ENCODE data around the gene ARMC5.
"Not testable (repeated sequence)": the region's sequence is repeated elsewhere in the genome, so short reads cannot be mapped to it uniquely, and the experiment has no call there.

The ARMC5 gene

GRCh38 chr16:31477220-31478216 lies 18.2 kb downstream of the ARMC5 start:
- DNase-seq (ENCODE audit: low read depth in 2 of 2): no peak

- no peak for DNase-seq (ENCODE audit: low read depth in 2 of 2)
These were observed 19.7 kb downstream of the ARMC5 start for GRCh38 chr16:31478956-31479355.

- no peak for DNase-seq (ENCODE audit: low read depth in 2 of 2)
These were observed 20.4 kb downstream of the ARMC5 start for GRCh38 chr16:31479751-31480150.

DNA sequence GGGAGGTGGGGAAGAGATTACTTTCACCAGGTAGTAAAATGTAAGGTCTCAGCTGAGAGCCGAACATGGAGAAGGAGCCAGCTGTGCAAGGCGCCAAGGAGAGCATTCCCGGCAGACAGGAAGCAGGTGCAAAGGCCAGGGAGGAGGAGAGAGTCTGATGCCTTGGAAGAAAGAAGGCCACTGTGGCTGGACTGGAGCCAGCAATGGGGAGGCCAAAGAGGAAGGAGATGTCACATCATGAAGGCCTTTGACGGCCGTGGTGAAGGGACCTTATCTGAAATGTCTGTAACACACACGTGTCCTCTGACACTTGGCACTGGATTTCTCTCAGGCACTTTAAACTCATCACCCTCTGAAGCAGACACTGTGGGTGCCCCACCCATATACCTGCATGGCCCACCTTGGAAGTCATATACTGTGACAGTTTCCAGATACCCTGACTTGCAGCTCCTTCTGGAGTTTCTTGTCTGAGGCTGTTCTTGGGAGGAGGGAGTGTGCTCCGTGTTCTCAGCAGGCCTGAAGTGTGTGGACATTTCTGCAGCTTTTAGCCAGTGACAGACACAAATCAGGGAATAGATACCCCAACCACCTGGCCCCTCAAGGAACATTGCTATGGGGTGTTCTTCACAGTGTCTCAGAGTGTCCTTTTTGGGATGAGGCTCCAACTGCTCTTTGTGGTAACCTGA lies 21.7 kb downstream of the ARMC5 start:
- no peak for DNase-seq (ENCODE audit: low read depth in 2 of 2)

- DNase-seq (ENCODE audit: low read depth in 2 of 2): no peak
These were observed 23.8 kb downstream of the ARMC5 start, which contains the start of gene SLC5A2 for GRCh38 chr16:31483081-31483480. SLC5A2 (plus strand) TSS chr16:31483123; CDS start chr16:31483137, 14 bp downstream.

- DNase-seq (ENCODE audit: low read depth in 2 of 2): not testable (repeated sequence)
These were observed 24.7 kb downstream of the ARMC5 start for GRCh38 chr16:31484048-31484447.

DNA sequence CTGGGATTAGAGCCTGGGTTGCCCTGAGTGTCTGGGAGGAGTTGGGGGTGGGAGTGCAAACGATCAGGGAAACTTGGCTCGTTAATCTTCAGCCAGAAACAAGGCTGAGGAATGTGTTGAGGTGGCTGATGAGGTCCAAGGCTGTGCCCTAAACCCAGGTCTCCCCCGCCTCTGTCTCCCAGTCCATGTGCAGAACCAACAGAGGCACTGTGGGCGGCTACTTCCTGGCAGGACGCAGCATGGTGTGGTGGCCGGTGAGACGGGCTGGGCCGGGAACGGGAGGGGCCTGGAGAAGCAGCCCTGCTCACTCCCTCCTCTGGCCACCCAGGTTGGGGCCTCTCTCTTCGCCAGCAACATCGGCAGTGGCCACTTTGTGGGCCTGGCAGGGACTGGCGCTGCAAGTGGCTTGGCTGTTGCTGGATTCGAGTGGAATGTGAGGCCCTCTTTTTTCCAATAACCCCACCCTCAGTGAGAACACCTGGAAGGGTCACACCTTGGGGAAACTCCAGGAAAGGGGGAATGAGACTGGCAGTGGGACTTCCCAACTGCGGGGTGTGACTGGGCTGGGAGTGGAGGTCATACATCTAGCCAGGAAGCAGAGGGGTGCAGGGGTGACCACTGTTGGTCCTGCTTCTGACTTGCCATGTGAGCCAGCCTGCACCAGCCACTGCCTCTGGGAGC lies 25.3 kb downstream of the ARMC5 start:
- DNase-seq (ENCODE audit: low read depth in 2 of 2): no peak

DNA sequence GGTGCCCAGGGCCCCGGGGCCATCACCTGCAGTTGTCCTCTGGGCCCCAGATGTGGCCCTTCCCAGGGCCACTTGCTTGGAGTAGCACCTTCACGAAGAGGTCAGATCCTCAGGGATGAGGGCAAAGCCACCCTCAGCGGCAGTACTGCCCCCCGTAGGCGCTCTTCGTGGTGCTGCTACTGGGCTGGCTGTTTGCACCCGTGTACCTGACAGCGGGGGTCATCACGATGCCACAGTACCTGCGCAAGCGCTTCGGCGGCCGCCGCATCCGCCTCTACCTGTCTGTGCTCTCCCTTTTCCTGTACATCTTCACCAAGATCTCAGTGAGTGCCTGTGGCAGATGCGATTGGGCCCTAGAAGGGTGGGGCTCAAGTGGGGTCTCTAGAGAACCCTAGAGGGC lies 26.3 kb downstream of the ARMC5 start:
- DNase-seq (ENCODE audit: low read depth in 2 of 2): no peak

DNA sequence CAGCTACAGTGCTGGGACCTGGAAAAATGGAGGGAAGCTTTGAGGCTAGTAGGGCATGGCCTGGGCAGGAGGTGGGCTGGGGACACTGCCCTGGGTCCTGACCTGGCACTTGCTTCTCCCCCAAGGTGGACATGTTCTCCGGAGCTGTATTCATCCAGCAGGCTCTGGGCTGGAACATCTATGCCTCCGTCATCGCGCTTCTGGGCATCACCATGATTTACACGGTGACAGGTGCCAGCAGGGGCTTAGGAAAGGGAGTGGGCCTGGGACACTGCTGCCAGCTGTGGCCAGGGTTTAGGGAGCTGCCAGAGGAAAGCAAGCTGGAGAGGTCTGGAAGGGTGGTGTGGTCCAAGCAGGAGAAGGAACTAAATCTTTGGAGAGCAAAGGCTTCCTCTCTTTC lies 26.7 kb downstream of the ARMC5 start:
- no peak for DNase-seq (ENCODE audit: low read depth in 2 of 2)

DNA sequence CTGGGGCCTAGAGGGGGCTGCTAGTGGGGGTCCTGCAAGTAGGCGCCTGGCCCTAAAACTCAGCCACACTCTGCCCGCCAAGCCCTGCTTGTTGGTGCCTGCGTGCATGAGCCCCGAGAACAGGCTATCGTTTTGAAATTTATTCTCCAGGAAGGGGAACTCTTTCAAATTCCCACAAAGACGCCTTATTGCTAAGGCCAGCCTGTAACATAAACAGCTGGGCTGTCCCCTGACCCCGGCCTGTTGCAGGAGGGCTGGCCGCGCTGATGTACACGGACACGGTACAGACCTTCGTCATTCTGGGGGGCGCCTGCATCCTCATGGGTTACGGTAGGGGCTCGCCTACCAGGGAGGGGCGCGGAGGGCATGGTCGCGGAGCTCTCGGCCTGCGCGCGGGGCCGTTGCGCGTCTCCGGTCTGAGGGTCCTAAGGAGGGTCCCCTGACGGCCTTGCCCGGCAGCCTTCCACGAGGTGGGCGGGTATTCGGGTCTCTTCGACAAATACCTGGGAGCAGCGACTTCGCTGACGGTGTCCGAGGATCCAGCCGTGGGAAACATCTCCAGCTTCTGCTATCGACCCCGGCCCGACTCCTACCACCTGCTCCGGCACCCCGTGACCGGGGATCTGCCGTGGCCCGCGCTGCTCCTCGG lies 27.9 kb downstream of the ARMC5 start:
- no peak for DNase-seq (ENCODE audit: low read depth in 2 of 2)

- DNase-seq (ENCODE audit: low read depth in 2 of 2): peak; percentile 35 to 41
These were observed 28.6 kb downstream of the ARMC5 start for GRCh38 chr16:31487720-31488467.

DNA sequence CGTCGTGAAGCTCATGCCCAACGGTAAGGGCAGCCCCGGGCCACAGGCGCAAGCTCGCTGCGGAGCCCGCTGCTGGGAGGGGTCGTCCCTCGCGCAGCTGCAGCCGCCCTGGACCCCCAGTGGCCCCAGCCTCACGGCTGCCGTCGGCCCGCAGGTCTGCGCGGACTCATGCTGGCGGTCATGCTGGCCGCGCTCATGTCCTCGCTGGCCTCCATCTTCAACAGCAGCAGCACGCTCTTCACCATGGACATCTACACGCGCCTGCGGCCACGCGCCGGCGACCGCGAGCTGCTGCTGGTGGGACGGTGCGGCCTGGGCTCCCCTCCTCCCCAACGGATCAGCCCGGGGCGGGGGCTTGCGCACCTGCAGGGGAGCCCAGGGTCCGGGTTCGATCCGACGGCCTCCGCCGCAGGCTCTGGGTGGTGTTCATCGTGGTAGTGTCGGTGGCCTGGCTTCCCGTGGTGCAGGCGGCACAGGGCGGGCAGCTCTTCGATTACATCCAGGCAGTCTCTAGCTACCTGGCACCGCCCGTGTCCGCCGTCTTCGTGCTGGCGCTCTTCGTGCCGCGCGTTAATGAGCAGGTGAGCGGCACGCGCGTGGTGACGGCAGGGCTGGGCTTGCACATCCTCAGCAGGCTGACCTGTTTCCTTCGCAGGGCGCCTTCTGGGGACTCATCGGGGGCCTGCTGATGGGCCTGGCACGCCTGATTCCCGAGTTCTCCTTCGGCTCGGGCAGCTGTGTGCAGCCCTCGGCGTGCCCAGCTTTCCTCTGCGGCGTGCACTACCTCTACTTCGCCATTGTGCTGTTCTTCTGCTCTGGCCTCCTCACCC lies 29.4 kb downstream of the ARMC5 start:
- no peak for DNase-seq (ENCODE audit: low read depth in 2 of 2)

GRCh38 chr16:31489298-31489564 lies 29.9 kb downstream of the ARMC5 start:
- DNase-seq (ENCODE audit: low read depth in 2 of 2): no peak

- no peak for DNase-seq (ENCODE audit: low read depth in 2 of 2)
These were observed 30.6 kb downstream of the ARMC5 start for GRCh38 chr16:31489616-31490584.

DNA sequence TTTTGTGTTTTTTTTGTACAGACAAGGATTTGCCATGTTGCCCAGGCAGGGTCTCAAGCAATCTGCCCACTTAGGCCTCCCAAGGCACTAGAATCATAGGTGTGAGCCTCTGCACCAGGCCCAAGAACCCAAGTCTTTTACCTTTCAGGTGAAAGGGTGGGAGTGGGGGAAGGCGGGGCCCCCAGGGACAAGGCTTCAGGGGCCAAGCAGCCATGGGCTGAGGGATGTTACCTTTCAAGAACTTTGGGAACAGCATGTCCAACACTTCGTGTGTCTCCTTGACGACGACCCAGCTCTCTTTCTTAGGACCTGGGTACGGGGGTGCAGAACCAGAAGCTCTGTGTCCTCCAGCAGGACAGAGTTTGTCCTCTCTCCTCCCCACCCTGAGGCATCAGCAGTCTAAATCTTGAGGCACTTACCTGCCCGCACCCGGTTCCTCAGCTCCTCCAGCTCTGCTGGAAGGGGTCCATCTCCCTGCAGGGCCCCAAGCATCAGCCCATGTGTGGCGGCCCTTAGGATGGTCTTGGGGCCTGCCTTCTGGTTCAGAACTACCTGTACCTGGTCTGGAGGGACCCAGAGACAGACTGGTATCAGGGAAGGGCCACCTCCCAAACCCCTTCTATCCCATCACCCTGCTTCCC lies 32.6 kb downstream of the ARMC5 start:
- DNase-seq (ENCODE audit: low read depth in 2 of 2): no peak

GRCh38 chr16:31493506-31494125 lies 34.3 kb downstream of the ARMC5 start:
- DNase-seq (ENCODE audit: low read depth in 2 of 2): no peak

- no peak for DNase-seq (ENCODE audit: low read depth in 2 of 2)
These were observed 37.4 kb downstream of the ARMC5 start for GRCh38 chr16:31496670-31497069.

GRCh38 chr16:31498493-31498892 lies 39.2 kb downstream of the ARMC5 start:
- DNase-seq (ENCODE audit: low read depth in 2 of 2): no peak
